Uterus (tissue), 4 donors: ENCODE measurements around the gene RAPGEF2. TPM values are rescaled to one million over a fixed set of nuclear protein-coding genes. Genes with fewer than 3 reads are reported as not detected.

Experiments used
- DNase-seq, 2 donors: peaks; one replicate each; pipeline ENCODE4 v3.0.0-alpha.2; 2019 to 2020
- H3K27ac ChIP-seq, 2 donors: fragments of 200-600 bp; sonication (generic); 1 replicate in 1 of 2; 2 replicates in 1 of 2; pipeline ENCODE4 v1.5.1; 2016 to 2018
- H3K27me3 ChIP-seq, 2 donors: fragments of 200-600 bp; sonication (generic); one replicate each; pipeline ENCODE4 v1.5.1; 2018 to 2019; ENCODE audit warnings: control low read depth in 1 of 2
- H3K36me3 ChIP-seq, 2 donors: fragments of 200-600 bp; sonication (generic); one replicate each; pipeline ENCODE4 v1.5.1; 2019; ENCODE audit warnings: control low read depth in 1 of 2
- H3K4me1 ChIP-seq, 2 donors: fragments of 200-600 bp; sonication (generic); one replicate each; pipeline ENCODE4 v1.5.1; 2018 to 2019; ENCODE audit warnings: control low read depth in 1 of 2
- H3K4me3 ChIP-seq, 2 donors: fragments of 200-600 bp; sonication (generic); 1 replicate in 1 of 2; 2 replicates in 1 of 2; pipeline ENCODE4 v1.5.1; 2018 to 2019; ENCODE audit warnings: mild to moderate bottlenecking in 1 of 2
- H3K9me3 ChIP-seq, 2 donors: fragments of 200-600 bp; sonication (generic); one replicate each; pipeline ENCODE4 v1.5.1; 2019; ENCODE audit warnings: control low read depth in 1 of 2
- POLR2A ChIP-seq, 2 donors: fragments of 450-650 bp; IDR thresholded peaks; one replicate each; pipeline ENCODE4 v1.6.1; 2016; ENCODE audit warnings: antibody characterized with exemption in 2 of 2, mild to moderate bottlenecking in 1 of 2, moderate library complexity in 1 of 2
- intact Hi-C: fragments of 100-400 bp; cut with DNase I; formaldehyde crosslinking; loops from one replicate; pipeline ENCODE4 v1.15.1; 2023; ENCODE audit warnings: low total_unique reads
- total RNA-seq, 4 donors: library from RNA; depleted of rRNA in 3 of 4; stranded (reverse); fragments of >200 nt in 3 of 4; gene quantifications; one replicate each; pipeline versions ENCODE4 v1.1.0 to v1.2.4, GENCODE V29; 2014 to 2023
- TF ChIP-seq, protein P1 (sequence below), 4 experiments: fragments of 200-600 bp in 2 of 4; fragments of 450-650 bp in 2 of 4; sonication (generic) in 2 of 4; IDR thresholded peaks; one replicate each; pipeline ENCODE4 v1.5.1; 2016 to 2019; ENCODE audit warnings: antibody characterized with exemption in 4 of 4, mild to moderate bottlenecking in 2 of 4, moderate library complexity in 1 of 4
- donor health status: DM: yes; HTN: yes; CAD: no.

RAPGEF2 gene
- total RNA-seq, 4 donors from 2014 or later = 27.9 to 61.4 (median 40.5) TPM

DNA sequence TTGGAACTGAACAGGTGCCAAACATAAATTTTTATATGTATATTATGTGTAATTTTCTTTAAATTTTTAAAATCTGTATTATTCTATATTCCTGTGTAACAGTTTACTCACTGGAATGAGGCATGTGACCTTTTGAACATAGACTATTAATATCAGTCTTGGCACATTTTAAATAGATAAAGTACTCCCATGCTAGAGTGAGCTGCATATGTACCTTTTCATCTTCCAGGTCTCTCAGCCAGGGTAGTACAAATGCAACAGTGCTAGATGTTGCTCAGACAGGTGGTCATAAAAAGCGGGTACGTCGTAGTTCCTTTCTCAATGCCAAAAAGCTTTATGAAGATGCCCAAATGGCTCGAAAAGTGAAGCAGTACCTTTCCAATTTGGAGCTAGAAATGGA, 242.0 kb downstream of the RAPGEF2 start:
- H3K9me3 ChIP-seq = no peaks in the 10 kb centered on the region
- H3K27me3 ChIP-seq = no peaks in the 10 kb centered on the region
- no peak overlapping the region for H3K4me3 ChIP-seq
- H3K36me3 ChIP-seq = no peaks in the 10 kb centered on the region
- no peak for DNase-seq
- no peak for TF ChIP-seq POLR2A (IDR thresholded peaks at IDR 0.05)
- TF ChIP-seq, protein P1, sequence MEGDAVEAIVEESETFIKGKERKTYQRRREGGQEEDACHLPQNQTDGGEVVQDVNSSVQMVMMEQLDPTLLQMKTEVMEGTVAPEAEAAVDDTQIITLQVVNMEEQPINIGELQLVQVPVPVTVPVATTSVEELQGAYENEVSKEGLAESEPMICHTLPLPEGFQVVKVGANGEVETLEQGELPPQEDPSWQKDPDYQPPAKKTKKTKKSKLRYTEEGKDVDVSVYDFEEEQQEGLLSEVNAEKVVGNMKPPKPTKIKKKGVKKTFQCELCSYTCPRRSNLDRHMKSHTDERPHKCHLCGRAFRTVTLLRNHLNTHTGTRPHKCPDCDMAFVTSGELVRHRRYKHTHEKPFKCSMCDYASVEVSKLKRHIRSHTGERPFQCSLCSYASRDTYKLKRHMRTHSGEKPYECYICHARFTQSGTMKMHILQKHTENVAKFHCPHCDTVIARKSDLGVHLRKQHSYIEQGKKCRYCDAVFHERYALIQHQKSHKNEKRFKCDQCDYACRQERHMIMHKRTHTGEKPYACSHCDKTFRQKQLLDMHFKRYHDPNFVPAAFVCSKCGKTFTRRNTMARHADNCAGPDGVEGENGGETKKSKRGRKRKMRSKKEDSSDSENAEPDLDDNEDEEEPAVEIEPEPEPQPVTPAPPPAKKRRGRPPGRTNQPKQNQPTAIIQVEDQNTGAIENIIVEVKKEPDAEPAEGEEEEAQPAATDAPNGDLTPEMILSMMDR (IDR thresholded peaks at IDR 0.05) = no peak
- intact Hi-C loops = no loop called here
- H3K27ac ChIP-seq = no peak overlapping the region
- no peaks in the 10 kb centered on the region for H3K4me1 ChIP-seq

DNA sequence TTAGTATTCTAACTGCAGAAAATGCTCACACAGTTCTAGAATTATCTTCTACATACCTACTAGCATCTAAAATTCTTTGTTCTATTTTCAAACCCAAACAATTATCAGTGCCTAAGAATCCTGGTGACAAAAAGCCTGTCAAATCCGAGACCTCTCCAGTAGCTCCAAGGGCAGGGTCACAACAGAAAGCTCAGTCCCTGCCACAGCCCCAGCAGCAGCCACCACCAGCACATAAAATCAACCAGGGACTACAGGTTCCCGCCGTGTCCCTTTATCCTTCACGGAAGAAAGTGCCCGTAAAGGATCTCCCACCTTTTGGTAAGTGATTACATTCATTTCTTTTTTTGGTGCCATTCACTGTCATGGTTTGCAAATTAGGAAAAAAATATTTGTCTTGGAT, 243.8 kb downstream of the RAPGEF2 start:
- DNase-seq = no peak
- Histone ChIP-seq H3K27ac (no peak overlapping the region), H3K4me1 (no peaks in the 10 kb centered on the region), H3K27me3 (no peaks in the 10 kb centered on the region), H3K4me3 (no peak overlapping the region), H3K9me3 (no peaks in the 10 kb centered on the region), H3K36me3 (no peaks in the 10 kb centered on the region)
- TF ChIP-seq POLR2A (IDR thresholded peaks at IDR 0.05) = no peak
- TF ChIP-seq, protein P1 (IDR thresholded peaks at IDR 0.05) = no peak
- intact Hi-C loops = no loop called here

DNA sequence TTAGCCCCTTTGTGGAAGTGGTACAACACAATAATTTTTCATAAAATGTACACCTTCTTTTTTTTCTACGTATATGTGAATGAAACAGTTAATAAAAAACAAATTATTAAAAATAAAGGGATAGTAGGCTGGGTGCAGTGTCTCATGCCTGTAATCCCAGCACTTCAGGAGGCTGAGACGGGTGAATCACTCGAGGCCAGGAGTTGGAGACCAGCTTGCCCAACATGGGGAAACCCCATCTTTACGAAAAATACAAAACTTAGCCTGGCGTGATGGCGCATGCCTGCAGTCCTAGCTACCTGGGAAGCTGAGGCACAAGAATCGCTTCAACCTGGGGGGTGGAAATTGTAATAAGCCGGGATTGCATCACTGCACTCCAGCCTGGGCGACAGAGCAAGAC, 244.9 kb downstream of the RAPGEF2 start:
- intact Hi-C loops = no loop called here
- Histone ChIP-seq H3K4me1 (no peaks in the 10 kb centered on the region), H3K27ac (no peak overlapping the region), H3K9me3 (no peaks in the 10 kb centered on the region), H3K27me3 (no peaks in the 10 kb centered on the region), H3K36me3 (no peaks in the 10 kb centered on the region), H3K4me3 (no peak overlapping the region)
- no peak for DNase-seq
- no peak for TF ChIP-seq POLR2A (IDR thresholded peaks at IDR 0.05)
- TF ChIP-seq, protein P1 (IDR thresholded peaks at IDR 0.05) = no peak

DNA sequence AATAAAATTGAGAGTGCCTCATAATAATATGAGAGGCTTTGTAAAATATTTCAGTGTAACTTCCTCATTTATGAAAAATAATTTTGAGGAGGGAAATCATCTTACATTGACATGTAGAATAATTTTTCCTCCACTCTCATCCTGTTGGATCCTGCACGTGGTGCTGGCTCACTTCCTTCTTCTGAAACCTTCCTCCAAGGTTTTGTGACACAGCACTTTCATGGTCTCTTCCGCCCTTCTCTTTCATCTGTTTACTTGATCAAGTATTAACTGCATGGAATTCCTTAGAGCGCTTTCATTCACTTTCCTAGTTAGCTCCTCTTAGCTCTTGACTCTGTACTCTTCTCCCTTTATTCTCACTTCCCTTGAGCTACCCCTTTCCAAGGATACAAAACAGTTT, 246.5 kb downstream of the RAPGEF2 start:
- TF ChIP-seq, protein P1 (IDR thresholded peaks at IDR 0.05) = no peak
- no peak for TF ChIP-seq POLR2A (IDR thresholded peaks at IDR 0.05)
- intact Hi-C loops = no loop called here
- H3K4me1 ChIP-seq = no peaks in the 10 kb centered on the region
- H3K27me3 ChIP-seq = no peaks in the 10 kb centered on the region
- no peak overlapping the region for H3K27ac ChIP-seq
- no peak for DNase-seq
- H3K9me3 ChIP-seq = no peaks in the 10 kb centered on the region
- H3K36me3 ChIP-seq = no peaks in the 10 kb centered on the region
- no peak overlapping the region for H3K4me3 ChIP-seq

DNA sequence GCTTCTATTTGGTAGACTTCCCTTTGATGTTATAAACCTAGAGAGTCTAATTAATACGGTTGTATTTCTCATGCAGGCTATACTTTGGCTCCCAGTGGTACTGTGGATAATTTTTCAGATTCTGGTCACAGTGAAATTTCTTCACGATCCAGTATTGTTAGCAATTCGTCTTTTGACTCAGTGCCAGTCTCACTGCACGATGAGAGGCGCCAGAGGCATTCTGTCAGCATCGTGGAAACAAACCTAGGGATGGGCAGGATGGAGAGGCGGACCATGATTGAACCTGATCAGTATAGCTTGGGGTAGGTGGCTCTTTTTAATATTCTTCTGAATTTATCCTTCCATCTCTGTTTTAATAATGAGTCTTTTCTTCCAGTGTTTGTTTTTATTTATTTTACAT, 249.7 kb downstream of the RAPGEF2 start:
- TF ChIP-seq POLR2A (IDR thresholded peaks at IDR 0.05) = no peak
- TF ChIP-seq, protein P1 (IDR thresholded peaks at IDR 0.05) = no peak
- Histone ChIP-seq H3K36me3 (no peaks in the 10 kb centered on the region), H3K27ac (no peak overlapping the region), H3K9me3 (no peaks in the 10 kb centered on the region), H3K4me3 (no peak overlapping the region), H3K4me1 (no peaks in the 10 kb centered on the region), H3K27me3 (no peaks in the 10 kb centered on the region)
- intact Hi-C loops = no loop called here
- DNase-seq = no peak
